ENCODE results near the gene LSM2.
"Not testable (repeated sequence)": the region's sequence is repeated elsewhere in the genome, so short reads cannot be mapped to it uniquely, and the experiment has no call there.

The LSM2 gene

GRCh38 chr6:31827286-31828079 lies 20.7 kb upstream of the LSM2 start, which contains the start of gene HSPA1B:
Gene HSPA1B (plus strand): TSS chr6:31827738. CDS start chr6:31827951, 213 bp downstream.
- peak; percentile 77 for DNase-seq

DNA sequence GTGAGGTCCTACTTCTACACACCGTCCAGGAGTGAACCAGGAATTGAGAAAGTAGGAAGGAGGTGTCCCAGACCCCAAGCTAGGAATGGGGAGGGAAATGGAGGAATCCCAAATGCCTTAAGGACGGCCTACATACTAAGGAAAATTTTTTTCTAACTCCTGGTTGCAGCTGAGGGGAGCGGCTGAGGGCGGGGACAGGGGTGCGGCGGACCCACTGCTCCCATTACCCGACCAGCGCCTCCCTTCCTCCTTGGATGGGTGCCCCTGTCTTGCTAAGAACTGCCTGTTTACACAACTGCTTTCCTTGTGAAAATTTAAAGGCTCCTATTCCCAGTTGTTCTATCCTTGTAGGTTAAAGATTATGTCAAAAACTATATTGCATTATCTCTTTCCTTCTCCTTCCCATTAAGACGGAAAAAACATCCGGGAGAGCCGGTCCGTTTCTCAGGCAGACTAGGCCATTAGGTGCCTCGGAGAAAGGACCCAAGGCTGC lies 20.1 kb upstream of the LSM2 start:
- DNase-seq: no peak

DNA sequence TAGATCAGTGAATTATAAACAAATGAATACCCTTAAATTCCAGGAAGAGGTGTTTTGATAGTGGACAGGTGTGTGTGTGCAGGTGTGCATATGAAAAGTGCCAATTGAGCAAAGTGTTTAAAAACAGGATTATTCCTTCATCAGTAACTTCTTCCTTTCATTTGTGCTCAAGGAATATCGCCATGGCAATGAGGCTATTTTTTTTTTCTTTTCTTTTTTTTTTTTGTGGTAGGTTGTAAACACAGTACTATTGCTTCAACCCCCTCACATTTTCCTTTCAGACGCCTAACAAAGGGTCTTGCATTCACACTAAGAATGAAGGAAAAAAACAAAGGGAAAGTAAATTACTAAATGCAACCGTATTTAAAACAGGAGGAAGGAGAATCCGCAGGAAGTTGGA lies 18.8 kb upstream of the LSM2 start:
- DNase-seq: no peak

GRCh38 chr6:31823592-31824196 lies 16.9 kb upstream of the LSM2 start:
- not testable (repeated sequence) for DNase-seq

DNA sequence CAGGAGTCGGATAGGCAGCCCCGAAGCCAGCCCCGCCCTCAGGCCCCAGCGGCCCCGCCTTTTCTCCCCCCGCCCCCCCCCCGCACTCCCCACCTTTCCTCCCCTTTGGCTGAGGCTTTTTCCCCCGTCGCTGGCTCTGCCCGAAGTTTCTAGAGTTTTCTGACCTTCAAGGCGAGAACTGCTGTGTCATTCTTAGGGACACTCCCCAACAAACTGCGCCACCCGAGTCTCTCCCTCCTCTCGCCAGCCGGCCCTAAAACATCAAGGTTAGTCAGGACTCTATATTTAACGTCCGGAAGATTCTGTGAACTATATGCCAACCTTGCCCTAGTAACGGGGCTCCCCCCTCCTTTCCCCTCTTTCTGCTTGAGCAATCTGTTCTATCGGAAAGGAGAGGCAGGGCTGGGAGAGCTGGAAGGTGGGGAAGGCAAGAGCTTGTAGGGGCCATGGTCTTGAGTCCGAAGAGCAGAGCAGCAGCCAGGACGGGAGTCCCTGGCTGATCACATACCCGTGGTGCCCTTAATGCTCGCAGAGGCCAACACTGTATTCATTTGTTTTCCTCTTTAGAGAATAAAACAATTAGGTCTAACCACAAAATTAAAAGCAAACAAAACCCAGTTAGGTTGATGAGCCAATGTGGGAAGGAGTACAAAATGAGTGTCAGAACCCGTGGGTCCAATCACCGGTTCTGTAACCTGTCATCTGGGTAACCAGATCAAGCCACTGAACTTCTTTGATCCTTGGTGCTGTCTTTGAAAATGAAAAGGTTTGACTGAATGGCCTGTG lies 15.5 kb upstream of the LSM2 start:
- peak; percentile 54 for DNase-seq

- DNase-seq: no peak
These were observed 14.7 kb upstream of the LSM2 start for GRCh38 chr6:31821301-31822035.

DNA sequence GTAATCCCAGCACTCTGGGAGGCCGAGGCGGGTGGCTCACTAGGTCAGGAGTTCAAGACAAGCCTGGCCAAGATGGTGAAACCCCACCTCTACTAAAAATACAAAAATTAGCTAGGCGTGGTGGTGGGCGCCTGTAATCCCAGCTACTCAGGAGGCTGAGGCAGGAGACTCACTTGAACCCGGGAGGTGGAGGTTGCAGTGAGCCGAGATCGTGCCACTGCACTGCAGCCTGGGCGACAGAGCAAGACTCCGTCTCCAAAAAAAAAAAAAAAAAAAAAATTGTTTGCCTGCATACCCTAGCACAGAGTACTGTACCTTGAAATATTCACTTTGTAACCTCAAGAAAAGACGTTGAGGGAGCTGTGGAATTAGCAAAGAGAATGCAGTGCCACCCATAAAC lies 13.6 kb upstream of the LSM2 start:
- not testable (repeated sequence) for DNase-seq

- no peak for DNase-seq
These were observed 13.1 kb upstream of the LSM2 start for GRCh38 chr6:31819871-31820299.

DNA sequence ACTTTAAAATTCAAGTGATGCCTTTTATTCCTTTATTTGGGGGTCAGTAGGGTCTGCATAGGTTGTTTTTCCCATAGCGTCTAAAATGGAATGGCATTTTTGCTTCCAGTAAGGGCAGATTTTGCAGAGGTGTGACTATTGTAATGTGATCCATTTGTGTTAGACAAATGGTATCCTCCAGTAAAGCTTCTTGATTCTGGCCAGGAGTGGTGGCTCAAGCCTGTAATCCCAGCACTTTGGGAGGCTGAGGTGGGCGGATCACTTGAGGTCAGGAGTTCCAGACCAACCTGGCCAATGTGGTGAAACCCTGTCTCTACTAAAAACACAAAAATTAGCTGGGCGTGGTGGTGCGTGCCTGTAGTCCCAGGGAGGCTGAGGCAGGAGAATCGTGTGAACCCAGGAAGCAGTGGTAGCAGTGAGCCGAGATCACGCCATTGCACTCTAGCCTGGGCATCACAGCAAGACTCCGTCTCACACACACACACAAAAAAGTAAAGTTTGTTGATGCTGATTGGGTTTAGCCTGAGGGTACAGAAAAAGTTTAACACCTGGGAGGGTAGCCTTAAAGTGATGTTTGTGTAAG lies 11.3 kb upstream of the LSM2 start:
- DNase-seq: not testable (repeated sequence)

GRCh38 chr6:31817133-31817928 lies 10.6 kb upstream of the LSM2 start:
- not testable (repeated sequence) for DNase-seq

- DNase-seq: peak; percentile 39
These were observed 8.5 kb upstream of the LSM2 start, which contains the start of the genes HSPA1A and HSPA1L for GRCh38 chr6:31815025-31815838. Gene HSPA1A (plus strand): TSS chr6:31815543. CDS start chr6:31815757, 214 bp downstream. Gene HSPA1L (minus strand): TSS chr6:31815283. CDS start chr6:31811972, 3,311 bp downstream.

- peak; percentile 56 for DNase-seq
These were observed 7.9 kb upstream of the LSM2 start for GRCh38 chr6:31814677-31815024.

DNA sequence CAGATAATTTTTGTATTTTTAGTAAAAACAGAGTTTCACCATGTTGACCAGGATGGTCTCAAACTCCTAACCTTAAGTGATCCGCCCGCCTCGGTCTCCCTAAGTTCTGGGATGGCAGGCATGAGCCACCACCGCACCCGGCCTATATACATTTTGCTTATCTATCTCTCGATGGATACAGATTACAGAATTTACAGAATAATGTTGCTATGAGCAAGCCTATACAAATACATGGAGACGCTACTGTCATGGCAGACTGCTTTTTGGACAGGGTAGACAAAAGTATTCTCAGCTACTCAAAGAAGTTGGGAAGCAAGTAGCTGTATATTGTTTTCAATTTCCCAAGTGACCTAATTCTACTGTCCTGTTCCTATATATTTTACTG lies 6.7 kb upstream of the LSM2 start:
- DNase-seq: no peak

GRCh38 chr6:31811645-31812044 lies 4.9 kb upstream of the LSM2 start:
- no peak for DNase-seq

DNA sequence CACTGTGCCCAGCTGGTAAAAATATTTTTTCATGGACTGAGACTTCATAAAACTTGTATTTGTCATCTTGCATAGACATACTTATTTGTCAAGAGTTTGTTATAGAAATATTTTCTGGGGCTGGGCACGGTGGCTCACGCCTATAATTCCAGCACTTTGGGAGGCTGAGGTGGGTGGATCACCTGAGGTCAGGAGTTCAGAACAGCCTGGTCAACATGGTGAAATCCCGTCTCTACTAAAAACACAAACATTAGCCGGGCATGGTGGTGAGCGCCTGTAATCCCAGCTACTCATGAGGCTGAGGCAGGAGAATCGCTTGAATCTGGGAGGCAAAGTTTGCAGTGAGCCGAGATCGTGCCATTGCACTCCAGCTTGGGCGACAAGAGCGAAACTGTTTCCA lies 1.8 kb upstream of the LSM2 start:
- not testable (repeated sequence) for DNase-seq

DNA sequence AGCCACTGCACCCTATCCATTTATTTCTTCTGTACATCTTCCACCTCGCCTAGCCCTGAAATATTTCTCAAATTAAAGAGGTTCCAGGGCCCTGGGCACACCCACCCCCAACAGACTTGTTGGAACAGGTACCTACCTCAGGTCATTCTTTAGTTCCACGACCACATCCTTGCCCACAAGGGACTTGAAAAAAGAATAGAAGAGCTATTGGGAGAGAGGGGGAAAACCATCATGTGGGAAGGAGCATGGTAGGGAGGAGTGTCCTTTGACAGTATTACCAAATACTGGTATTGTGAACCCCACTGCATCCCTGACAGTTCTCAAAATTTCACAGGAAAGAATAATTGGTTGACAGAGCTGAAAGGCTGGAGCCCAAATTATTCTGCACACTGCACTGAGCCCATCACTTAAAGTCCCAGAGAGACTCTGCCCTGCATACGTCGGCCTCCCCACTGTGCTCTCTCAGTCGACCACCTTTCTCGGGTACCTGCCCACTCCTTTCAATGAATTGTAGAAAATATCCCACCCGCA lies 762 bp downstream of the LSM2 start:
- no peak for DNase-seq

GRCh38 chr6:31801031-31801927 lies 5.5 kb downstream of the LSM2 start:
- DNase-seq: not testable (repeated sequence)

GRCh38 chr6:31799781-31800180 lies 7.0 kb downstream of the LSM2 start:
- DNase-seq: no peak

GRCh38 chr6:31797588-31797987 lies 9.2 kb downstream of the LSM2 start:
- peak; percentile 20 for DNase-seq
